B cell (primary cell): ENCODE data around the gene PDE4B.
A peak's percentile ranks its signal among the peaks of the same experiment; 100 is the strongest.

Experiments
- EZH2 ChIP-seq: IDR thresholded peaks from 2 replicates; pipeline ENCODE4 v1.6.1; 2012; ENCODE audit warnings: borderline replicate concordance, low read depth, mild to moderate bottlenecking, moderate library complexity, low read length; ENCODE audit not compliant: insufficient read depth, poor library complexity, severe bottlenecking
- TF ChIP-seq, protein P1 (sequence below): fragments of 200-600 bp; IDR thresholded peaks from one replicate; pipeline ENCODE4 v1.8.0; 2022; ENCODE audit warnings: antibody characterized with exemption, mild to moderate bottlenecking

DNA sequence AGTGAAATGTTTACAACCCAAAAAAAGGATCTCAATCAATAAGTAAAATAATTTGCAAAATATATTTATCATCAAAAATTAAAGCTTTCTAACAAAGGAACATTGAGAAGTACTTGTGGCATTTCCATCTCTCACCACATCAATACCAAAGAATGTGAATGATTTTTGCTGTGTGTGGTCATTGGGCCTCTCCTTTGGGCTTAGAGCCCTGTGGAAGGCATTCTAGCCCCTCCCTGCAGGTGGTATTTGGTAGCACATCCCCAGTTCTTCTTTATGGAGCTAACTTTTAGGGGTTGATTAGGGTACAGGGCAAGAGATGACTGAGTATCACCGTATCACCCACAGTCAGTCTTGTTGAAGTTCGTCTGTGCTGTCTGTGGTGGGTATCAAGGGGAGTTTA, 447.1 kb downstream of the PDE4B start:
- TF ChIP-seq, protein P1, sequence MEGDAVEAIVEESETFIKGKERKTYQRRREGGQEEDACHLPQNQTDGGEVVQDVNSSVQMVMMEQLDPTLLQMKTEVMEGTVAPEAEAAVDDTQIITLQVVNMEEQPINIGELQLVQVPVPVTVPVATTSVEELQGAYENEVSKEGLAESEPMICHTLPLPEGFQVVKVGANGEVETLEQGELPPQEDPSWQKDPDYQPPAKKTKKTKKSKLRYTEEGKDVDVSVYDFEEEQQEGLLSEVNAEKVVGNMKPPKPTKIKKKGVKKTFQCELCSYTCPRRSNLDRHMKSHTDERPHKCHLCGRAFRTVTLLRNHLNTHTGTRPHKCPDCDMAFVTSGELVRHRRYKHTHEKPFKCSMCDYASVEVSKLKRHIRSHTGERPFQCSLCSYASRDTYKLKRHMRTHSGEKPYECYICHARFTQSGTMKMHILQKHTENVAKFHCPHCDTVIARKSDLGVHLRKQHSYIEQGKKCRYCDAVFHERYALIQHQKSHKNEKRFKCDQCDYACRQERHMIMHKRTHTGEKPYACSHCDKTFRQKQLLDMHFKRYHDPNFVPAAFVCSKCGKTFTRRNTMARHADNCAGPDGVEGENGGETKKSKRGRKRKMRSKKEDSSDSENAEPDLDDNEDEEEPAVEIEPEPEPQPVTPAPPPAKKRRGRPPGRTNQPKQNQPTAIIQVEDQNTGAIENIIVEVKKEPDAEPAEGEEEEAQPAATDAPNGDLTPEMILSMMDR: peak; percentile 31
- no peak for TF ChIP-seq EZH2
